GM18511 (cell line): Measurements from ENCODE around the gene PRX.
"Not testable (repeated sequence)": the region's sequence is repeated elsewhere in the genome, so short reads cannot be mapped to it uniquely, and the experiment has no call there.

Experiments
- ATAC-seq: cut with Tn5 transposase; IDR thresholded peaks from one replicate; pipeline ENCODE4 v1.9.1; 2021; ENCODE audit warnings: mild to moderate bottlenecking, moderate library complexity; ENCODE audit not compliant: unreplicated experiment

PRX gene

GRCh38 chr19:40390084-40390742 is 23.0 kb downstream of the PRX start, which contains the start of gene HIPK4:
HIPK4 (minus strand) TSS chr19:40390181; CDS start chr19:40389902, 279 bp downstream.
- ATAC-seq, result no peak

- ATAC-seq, result no peak
Measured at GRCh38 chr19:40389404-40390083, 23.6 kb downstream of the PRX start.

GRCh38 chr19:40388481-40388880 is 24.7 kb downstream of the PRX start:
- ATAC-seq, result no peak

GRCh38 chr19:40387155-40387554 is 26.0 kb downstream of the PRX start:
- ATAC-seq, result no peak

GRCh38 chr19:40383668-40384248 is 29.4 kb downstream of the PRX start:
- no peak for ATAC-seq

- ATAC-seq, result no peak
Measured at GRCh38 chr19:40381321-40381720, 31.9 kb downstream of the PRX start.

- no peak for ATAC-seq
Measured at GRCh38 chr19:40380199-40381037, 32.8 kb downstream of the PRX start.

GRCh38 chr19:40379446-40380198 is 33.6 kb downstream of the PRX start:
- ATAC-seq, result no peak

GRCh38 chr19:40378509-40378908 is 34.7 kb downstream of the PRX start:
- ATAC-seq, result no peak

- no peak for ATAC-seq
Measured at GRCh38 chr19:40377876-40378385, 35.2 kb downstream of the PRX start.

- ATAC-seq, result no peak
Measured at GRCh38 chr19:40376286-40376862, 36.8 kb downstream of the PRX start.

GRCh38 chr19:40374084-40374483 is 39.1 kb downstream of the PRX start:
- no peak for ATAC-seq

- no peak for ATAC-seq
Measured at GRCh38 chr19:40371802-40372122, 41.4 kb downstream of the PRX start.

- no peak for ATAC-seq
Measured at GRCh38 chr19:40370997-40371801, 42.0 kb downstream of the PRX start.

- ATAC-seq, result not testable (repeated sequence)
Measured at GRCh38 chr19:40370253-40370652, 42.9 kb downstream of the PRX start.

- ATAC-seq, result no peak
Measured at GRCh38 chr19:40369797-40370196, 43.4 kb downstream of the PRX start.

- ATAC-seq, result no peak
Measured at GRCh38 chr19:40367577-40368434, 45.4 kb downstream of the PRX start.
